ENCODE results near the gene CLPX.

The CLPX gene

DNA sequence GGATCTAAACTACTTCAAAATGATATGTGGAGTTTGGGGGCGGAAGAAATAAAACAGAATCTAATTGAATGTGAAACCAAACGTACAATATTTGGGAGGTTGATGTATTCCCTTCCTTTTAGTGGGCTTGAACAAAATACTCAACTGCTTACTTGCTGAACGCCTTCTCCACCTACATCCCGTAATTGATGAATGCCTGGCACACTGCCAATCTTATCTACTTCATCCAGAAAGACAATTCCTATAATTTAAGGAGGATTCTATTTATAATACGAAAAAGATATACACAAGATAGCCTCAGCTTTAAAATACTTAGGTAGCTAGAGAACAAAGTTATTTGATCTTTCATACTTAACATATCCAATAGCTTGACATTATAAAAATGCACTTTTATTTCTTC lies 28.4 kb downstream of the CLPX start:
- H3K4me1 ChIP-seq (ENCODE audit: insufficient read depth, low read length, poor library complexity, severe bottlenecking) = no peaks in the 10 kb centered on the region
- no peak overlapping the region for H2AFZ ChIP-seq (ENCODE audit: low read length)
- no peaks in the 10 kb centered on the region; the same call in 1 of the 2 replicates for H3K79me2 ChIP-seq (ENCODE audit: insufficient read depth, low read length)
- H3F3A ChIP-seq (ENCODE audit: low read depth) = no peaks in the 10 kb centered on the region
- H3K4me2 ChIP-seq (ENCODE audit: low read depth, low read length, poor library complexity, severe bottlenecking) = no peak overlapping the region
- H3K9me3 ChIP-seq (ENCODE audit: insufficient read depth, low read depth, low read length) = no peaks in the 10 kb centered on the region
- no peaks in the 10 kb centered on the region for H4K20me1 ChIP-seq (ENCODE audit: insufficient read depth, low read length, poor library complexity, severe bottlenecking)
- H3K27me3 ChIP-seq (ENCODE audit: insufficient read depth, low read length, poor library complexity, severe bottlenecking) = no peaks in the 10 kb centered on the region
- peaks cover 76% of the 10 kb centered on the region for H3K36me3 ChIP-seq (ENCODE audit: insufficient read depth, low read length)
- TF ChIP-seq EZH2phosphoT487 (IDR thresholded peaks at IDR 0.05; ENCODE audit: borderline replicate concordance) = no peak
- TF ChIP-seq, protein P1, sequence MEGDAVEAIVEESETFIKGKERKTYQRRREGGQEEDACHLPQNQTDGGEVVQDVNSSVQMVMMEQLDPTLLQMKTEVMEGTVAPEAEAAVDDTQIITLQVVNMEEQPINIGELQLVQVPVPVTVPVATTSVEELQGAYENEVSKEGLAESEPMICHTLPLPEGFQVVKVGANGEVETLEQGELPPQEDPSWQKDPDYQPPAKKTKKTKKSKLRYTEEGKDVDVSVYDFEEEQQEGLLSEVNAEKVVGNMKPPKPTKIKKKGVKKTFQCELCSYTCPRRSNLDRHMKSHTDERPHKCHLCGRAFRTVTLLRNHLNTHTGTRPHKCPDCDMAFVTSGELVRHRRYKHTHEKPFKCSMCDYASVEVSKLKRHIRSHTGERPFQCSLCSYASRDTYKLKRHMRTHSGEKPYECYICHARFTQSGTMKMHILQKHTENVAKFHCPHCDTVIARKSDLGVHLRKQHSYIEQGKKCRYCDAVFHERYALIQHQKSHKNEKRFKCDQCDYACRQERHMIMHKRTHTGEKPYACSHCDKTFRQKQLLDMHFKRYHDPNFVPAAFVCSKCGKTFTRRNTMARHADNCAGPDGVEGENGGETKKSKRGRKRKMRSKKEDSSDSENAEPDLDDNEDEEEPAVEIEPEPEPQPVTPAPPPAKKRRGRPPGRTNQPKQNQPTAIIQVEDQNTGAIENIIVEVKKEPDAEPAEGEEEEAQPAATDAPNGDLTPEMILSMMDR (conservative IDR thresholded peaks at IDR 0.05; ENCODE audit: low read length) = no peak
- H3K9me2 ChIP-seq (replicated peaks; ENCODE audit: low read depth, low read length) = no peaks in the 10 kb centered on the region
- no peak overlapping the region for H3K4me3 ChIP-seq (ENCODE audit: low read length, poor library complexity, severe bottlenecking)
- no peak overlapping the region for H3K9ac ChIP-seq (ENCODE audit: low read depth, low read length, poor library complexity, severe bottlenecking)

DNA sequence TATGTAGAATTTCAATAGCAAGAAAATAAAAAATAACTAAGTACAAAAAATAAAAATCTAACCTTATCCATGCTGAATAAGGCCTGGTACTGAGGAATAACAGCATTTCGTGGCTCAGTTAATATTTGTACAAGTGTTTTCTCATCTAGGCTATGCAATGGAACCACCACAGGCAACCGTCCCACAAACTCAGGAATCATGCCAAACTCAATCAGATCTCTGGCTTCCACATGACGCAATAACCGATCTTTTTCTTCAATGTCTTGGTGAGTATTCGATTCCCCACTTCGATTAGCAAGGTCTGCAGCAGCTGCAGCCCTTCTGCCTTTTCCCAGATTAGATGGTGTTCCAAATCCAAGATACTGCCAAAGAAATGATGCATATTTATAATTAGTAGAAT lies 30.4 kb downstream of the CLPX start:
- Histone ChIP-seq H3F3A (ENCODE audit: low read depth) (no peaks in the 10 kb centered on the region), H3K4me3 (ENCODE audit: low read length, poor library complexity, severe bottlenecking) (no peak overlapping the region), H3K9me2 (replicated peaks; ENCODE audit: low read depth, low read length) (no peaks in the 10 kb centered on the region), H2AFZ (ENCODE audit: low read length) (no peak overlapping the region), H3K36me3 (ENCODE audit: insufficient read depth, low read length) (peaks cover 84% of the 10 kb centered on the region), H3K79me2 (ENCODE audit: insufficient read depth, low read length) (no peaks in the 10 kb centered on the region), H3K9ac (ENCODE audit: low read depth, low read length, poor library complexity, severe bottlenecking) (no peak overlapping the region), H3K4me2 (ENCODE audit: low read depth, low read length, poor library complexity, severe bottlenecking) (no peak overlapping the region), H3K4me1 (ENCODE audit: insufficient read depth, low read length, poor library complexity, severe bottlenecking) (no peaks in the 10 kb centered on the region), H4K20me1 (ENCODE audit: insufficient read depth, low read length, poor library complexity, severe bottlenecking) (no peaks in the 10 kb centered on the region), H3K9me3 (ENCODE audit: insufficient read depth, low read depth, low read length) (no peaks in the 10 kb centered on the region), H3K27me3 (ENCODE audit: insufficient read depth, low read length, poor library complexity, severe bottlenecking) (no peaks in the 10 kb centered on the region)
- TF ChIP-seq, protein P1 (conservative IDR thresholded peaks at IDR 0.05; ENCODE audit: low read length) = no peak
- no peak for TF ChIP-seq EZH2phosphoT487 (IDR thresholded peaks at IDR 0.05; ENCODE audit: borderline replicate concordance)

DNA sequence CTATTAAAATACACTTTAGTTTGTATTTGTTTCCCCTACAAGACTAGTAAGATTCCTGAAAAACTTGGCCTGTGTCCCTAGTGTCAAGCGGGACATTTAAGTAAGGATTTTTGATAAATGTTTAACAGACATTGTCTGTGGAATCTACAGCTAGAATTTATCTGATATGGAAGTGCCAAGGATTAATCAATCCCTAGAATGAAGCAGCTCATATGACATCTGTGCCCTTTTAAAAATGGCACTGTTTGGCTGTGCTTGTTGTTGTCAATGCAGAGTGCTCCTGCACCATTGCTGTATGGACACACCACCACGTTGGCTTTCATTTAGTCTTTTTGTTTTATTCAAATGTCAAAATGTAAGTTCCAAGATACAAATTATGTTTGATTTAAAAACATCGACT lies 37.2 kb downstream of the CLPX start:
- Histone ChIP-seq H3K9me2 (replicated peaks; ENCODE audit: low read depth, low read length) (no peaks in the 10 kb centered on the region), H3F3A (ENCODE audit: low read depth) (no peaks in the 10 kb centered on the region), H3K9me3 (ENCODE audit: insufficient read depth, low read depth, low read length) (no peaks in the 10 kb centered on the region), H3K9ac (ENCODE audit: low read depth, low read length, poor library complexity, severe bottlenecking) (no peak overlapping the region), H3K4me3 (ENCODE audit: low read length, poor library complexity, severe bottlenecking) (no peak overlapping the region), H3K4me1 (ENCODE audit: insufficient read depth, low read length, poor library complexity, severe bottlenecking) (no peaks in the 10 kb centered on the region), H3K36me3 (ENCODE audit: insufficient read depth, low read length) (peaks cover 40% of the 10 kb centered on the region; the same call in 1 of the 2 replicates), H3K79me2 (ENCODE audit: insufficient read depth, low read length) (no peaks in the 10 kb centered on the region), H4K20me1 (ENCODE audit: insufficient read depth, low read length, poor library complexity, severe bottlenecking) (no peaks in the 10 kb centered on the region), H3K27me3 (ENCODE audit: insufficient read depth, low read length, poor library complexity, severe bottlenecking) (no peaks in the 10 kb centered on the region), H2AFZ (ENCODE audit: low read length) (no peak overlapping the region), H3K4me2 (ENCODE audit: low read depth, low read length, poor library complexity, severe bottlenecking) (no peak overlapping the region)
- TF ChIP-seq, protein P1 (conservative IDR thresholded peaks at IDR 0.05; ENCODE audit: low read length) = no peak
- no peak for TF ChIP-seq EZH2phosphoT487 (IDR thresholded peaks at IDR 0.05; ENCODE audit: borderline replicate concordance)
